Measurements from ENCODE around the gene RAB37. TPM values are rescaled to one million over a fixed set of nuclear protein-coding genes. Genes with fewer than 3 reads are reported as not detected.

Gene RAB37
- total and polyA plus RNA-seq, 2 of the 13 experiments (the other 11 are each of a cell fraction or from before 2014, with no cell fraction given), result 0.91 to 3.7 TPM

GRCh38 chr17:74737299-74738050 is 419 bp downstream of the RAB37 start (continued):
- TF ChIP-seq KDM2A (CRISPR knock-in tag; IDR thresholded peaks at IDR 0.05; ENCODE audit: borderline replicate concordance, low read depth), result peak; percentile 57; the same call in 1 of the 2 replicates
- TF ChIP-seq AKAP8 (CRISPR knock-in tag; IDR thresholded peaks at IDR 0.05), result 0 out of 2 replicates have a peak, but pooled peaks have one; percentile 49
- 0 out of 2 replicates have a peak, but pooled peaks have one; percentile 16 for TF ChIP-seq ZNF784 (CRISPR knock-in tag; IDR thresholded peaks at IDR 0.05; ENCODE audit: borderline replicate concordance)
- TF ChIP-seq ZNF446 (CRISPR knock-in tag; IDR thresholded peaks at IDR 0.05), result peak; percentile 62; the same call in 1 of the 2 replicates
- TF ChIP-seq HES4 (CRISPR knock-in tag; IDR thresholded peaks at IDR 0.05; ENCODE audit: borderline replicate concordance), result peak; percentile 5; the same call in 1 of the 2 replicates
- 0 out of 2 replicates have a peak, but pooled peaks have one; percentile 20 for TF ChIP-seq ZNF768 (CRISPR knock-in tag; IDR thresholded peaks at IDR 0.05)
- 0 out of 2 replicates have a peak, but pooled peaks have one; percentile 4 for TF ChIP-seq NFE2 (CRISPR knock-in tag; IDR thresholded peaks at IDR 0.05)
- TF ChIP-seq ZNF605 (CRISPR knock-in tag; IDR thresholded peaks at IDR 0.05), result peak; percentile 56; the same call in 1 of the 2 replicates
- TF ChIP-seq TOE1 (CRISPR knock-in tag; IDR thresholded peaks at IDR 0.05), result no peak
- TF ChIP-seq PHF20 (CRISPR knock-in tag; IDR thresholded peaks at IDR 0.05), result no peak
- TF ChIP-seq ZNF792 (CRISPR knock-in tag; IDR thresholded peaks at IDR 0.05), result peak; percentile 34; the same call in 1 of the 2 replicates
- peak; percentile 97 for TF ChIP-seq ZNF263 (CRISPR knock-in tag; IDR thresholded peaks at IDR 0.05)
- TF ChIP-seq NR0B2 (CRISPR knock-in tag; IDR thresholded peaks at IDR 0.05), result peak; percentile 7; the same call in 1 of the 2 replicates
- TF ChIP-seq SAFB2 (CRISPR knock-in tag; IDR thresholded peaks at IDR 0.05; ENCODE audit: borderline replicate concordance, low read depth), result 0 out of 2 replicates have a peak, but pooled peaks have one; percentile 65
- TF ChIP-seq ZFP41 (CRISPR knock-in tag; IDR thresholded peaks at IDR 0.05; ENCODE audit: borderline replicate concordance), result no peak
- TF ChIP-seq SMC3 (IDR thresholded peaks at IDR 0.05; ENCODE audit: low read length), result peak; percentile 51; the same call in 1 of the 2 replicates
- TF ChIP-seq GTF3A (CRISPR knock-in tag; conservative IDR thresholded peaks at IDR 0.05), result 0 out of 2 replicates have a peak, but pooled peaks have one; percentile 19
- TF ChIP-seq ZNF501 (CRISPR knock-in tag; IDR thresholded peaks at IDR 0.05), result peak; percentile 21; the same call in 1 of the 2 replicates
- no peak for TF ChIP-seq HNF4A (CRISPR knock-in tag; IDR thresholded peaks at IDR 0.05)
- TF ChIP-seq ZNF281 (CRISPR knock-in tag; IDR thresholded peaks at IDR 0.05; ENCODE audit: borderline replicate concordance), result 0 out of 2 replicates have a peak, but pooled peaks have one; percentile 51
- peak; percentile 39; the same call in 1 of the 2 replicates for TF ChIP-seq POGK (CRISPR knock-in tag; conservative IDR thresholded peaks at IDR 0.05)
- TF ChIP-seq SPEN (CRISPR knock-in tag; IDR thresholded peaks at IDR 0.05; ENCODE audit: low read depth), result peak; percentile 41; the same call in 1 of the 2 replicates
- 0 out of 2 replicates have a peak, but pooled peaks have one; percentile 17 for TF ChIP-seq ZNF331 (CRISPR knock-in tag; IDR thresholded peaks at IDR 0.05)
- TF ChIP-seq ZNF124 (CRISPR knock-in tag; IDR thresholded peaks at IDR 0.05), result 0 out of 2 replicates have a peak, but pooled peaks have one; percentile 61

All from HepG2 (cell line).